ENCODE results near the gene WASL. TPM values are rescaled to one million over a fixed set of nuclear protein-coding genes. Genes with fewer than 3 reads are reported as not detected.
"Not testable (repeated sequence)": the region's sequence is repeated elsewhere in the genome, so short reads cannot be mapped to it uniquely, and the experiment has no call there.

WASL gene
- total RNA-seq, 1 donor from 2014 or later = 19.2 TPM

- not testable (repeated sequence) for FAIRE-seq; DNase-seq (ENCODE audit: low spot score in 2 of 2)
These were observed 11.6 kb downstream of the WASL start for GRCh38 chr7:123737168-123737674.

DNA sequence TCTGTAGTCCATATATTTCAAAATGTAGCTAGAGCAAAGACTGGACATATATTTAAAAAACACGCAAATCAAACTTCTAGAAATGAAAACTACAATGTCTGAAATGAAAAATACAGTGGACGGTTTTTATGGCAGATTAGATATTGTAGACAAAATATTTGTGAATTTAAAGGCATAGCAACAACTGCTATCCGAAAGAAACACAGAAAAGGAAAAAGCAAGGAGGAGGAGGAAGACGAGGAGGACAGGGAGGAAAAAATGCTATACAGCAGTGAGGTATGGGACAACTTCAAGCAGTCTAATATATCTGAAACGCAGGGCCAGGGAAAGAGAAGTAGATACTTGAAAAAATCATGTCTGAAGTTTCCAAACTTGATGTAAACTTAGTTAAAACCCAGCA, 13.3 kb downstream of the WASL start:
- no peak for DNase-seq (ENCODE audit: low spot score in 2 of 2)
- no peak for FAIRE-seq

DNA sequence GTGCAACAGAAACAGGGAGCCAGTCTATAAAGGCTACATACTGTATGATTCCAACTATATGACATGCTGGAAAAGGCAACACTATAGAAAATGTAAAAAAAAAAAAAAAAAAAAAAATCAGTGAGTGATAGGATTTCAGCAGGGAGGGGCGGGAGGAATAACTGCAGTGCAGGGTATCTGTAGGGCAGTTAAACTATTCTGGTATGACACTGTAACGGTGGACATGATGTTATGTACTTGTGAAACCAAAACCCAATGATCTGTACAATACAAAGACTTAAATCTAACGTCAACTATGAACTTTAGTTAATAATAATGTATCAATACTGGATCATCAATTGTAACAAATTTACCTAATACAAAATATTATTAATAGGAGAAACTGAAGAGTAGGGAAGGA, 14.3 kb downstream of the WASL start:
- FAIRE-seq = no peak
- DNase-seq (ENCODE audit: low spot score in 2 of 2) = no peak

DNA sequence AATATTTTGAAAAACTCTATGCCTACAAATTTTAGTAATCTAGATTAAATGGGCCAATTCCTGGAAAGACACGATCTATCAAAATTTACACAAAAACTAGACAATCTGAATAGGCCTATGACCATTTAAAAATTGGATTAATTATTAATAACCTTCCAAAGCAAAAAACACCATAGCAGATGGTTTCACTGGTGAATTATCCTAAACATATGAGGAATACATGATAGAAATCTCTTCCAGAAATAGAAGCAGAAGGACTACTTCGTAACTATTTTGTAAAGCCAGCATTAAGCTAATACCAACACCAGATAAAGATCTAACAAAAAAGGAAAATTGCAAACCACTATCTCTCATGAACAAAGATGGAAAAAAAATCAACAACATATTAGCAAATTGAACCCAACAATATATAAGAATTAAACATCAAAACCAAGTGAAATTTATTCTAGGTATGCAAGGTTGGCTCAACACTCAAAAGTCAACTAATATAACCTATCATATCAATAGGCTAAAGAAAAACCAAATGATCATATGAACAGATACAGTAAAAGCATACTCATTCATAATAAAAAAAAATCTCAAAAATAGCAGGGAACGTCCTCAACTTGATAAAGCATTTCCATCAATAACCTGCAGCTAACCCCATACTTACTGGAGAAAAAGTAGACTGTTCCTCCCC, 16.3 kb downstream of the WASL start:
- DNase-seq (ENCODE audit: low spot score in 2 of 2) (no peak), FAIRE-seq (no peak)

DNA sequence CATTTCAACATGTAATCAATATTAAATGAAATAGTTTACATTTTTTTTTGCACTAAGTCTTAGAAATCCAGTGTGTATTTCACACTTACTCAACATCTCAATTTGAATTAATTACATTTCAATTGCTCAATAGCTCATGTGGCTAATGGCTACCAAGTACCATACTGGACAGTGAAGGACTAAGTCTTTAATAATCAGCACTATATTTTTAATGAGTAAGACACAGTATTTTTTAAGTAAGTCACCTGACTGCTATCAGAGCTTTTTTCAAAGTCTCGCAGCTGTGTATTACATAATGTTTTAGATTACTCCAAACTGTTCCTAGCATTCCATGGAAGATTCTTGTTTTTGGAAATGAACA, 19.6 kb downstream of the WASL start:
- FAIRE-seq = no peak

GRCh38 chr7:123727071-123727837, 21.5 kb downstream of the WASL start:
- no peak for FAIRE-seq
- DNase-seq (ENCODE audit: low spot score in 2 of 2) = no peak

More for the DNA sequence above, 19.6 kb downstream of the WASL start:
- DNase-seq (ENCODE audit: low spot score in 2 of 2) = no peak

GRCh38 chr7:123725586-123726171, 23.1 kb downstream of the WASL start:
- DNase-seq (ENCODE audit: low spot score in 2 of 2) (no peak), FAIRE-seq (no peak)

GRCh38 chr7:123724817-123725253, 24.0 kb downstream of the WASL start:
- no peak for FAIRE-seq
- no peak for DNase-seq (ENCODE audit: low spot score in 2 of 2)

- FAIRE-seq (no peak), DNase-seq (ENCODE audit: low spot score in 2 of 2) (no peak)
These were observed 24.9 kb downstream of the WASL start for GRCh38 chr7:123723913-123724312.

DNA sequence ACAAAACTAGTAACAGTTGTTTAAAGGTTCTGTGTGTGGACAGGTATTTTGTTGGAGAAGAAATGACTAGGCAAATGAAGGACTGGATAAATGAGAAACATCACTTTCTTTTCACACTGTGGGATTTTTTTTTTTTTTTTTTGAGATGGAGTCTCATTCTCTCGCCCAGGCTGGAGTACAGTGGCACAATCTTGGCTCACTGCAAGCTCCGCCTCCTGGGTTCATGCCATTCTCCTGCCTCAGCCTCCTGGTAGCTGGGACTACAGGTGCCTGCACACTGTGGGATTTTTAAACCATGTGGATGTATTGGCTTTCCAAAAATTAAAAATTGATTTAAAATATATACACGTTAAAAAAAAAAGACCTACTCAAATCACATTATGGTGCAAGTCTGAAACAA, 28.3 kb downstream of the WASL start:
- FAIRE-seq; DNase-seq (ENCODE audit: low spot score in 2 of 2): not testable (repeated sequence)

DNA sequence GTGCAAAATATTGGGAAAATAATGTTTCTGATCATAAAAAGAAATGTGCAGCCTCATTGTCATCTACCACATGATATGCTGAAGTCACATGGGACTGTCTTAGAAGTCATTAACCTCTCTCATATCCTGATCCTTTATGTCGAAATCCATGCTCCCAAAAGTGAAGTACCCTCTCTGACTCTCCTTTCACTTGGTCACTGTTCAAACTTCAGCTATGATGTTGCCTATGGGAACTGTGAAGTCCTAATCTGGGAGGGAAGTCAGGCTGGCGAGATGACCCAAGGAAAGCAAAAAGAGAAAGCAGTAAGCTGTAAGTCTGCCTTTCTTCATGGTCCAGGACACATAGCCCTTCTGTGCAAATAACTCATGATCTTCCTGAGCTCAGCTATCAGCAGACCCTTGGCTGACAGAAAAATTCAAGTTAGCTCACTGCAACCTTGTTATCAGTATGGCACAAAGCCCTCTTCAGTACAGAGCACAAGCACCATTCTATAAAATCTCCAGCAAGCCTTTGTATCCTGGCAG, 29.5 kb downstream of the WASL start:
- DNase-seq (ENCODE audit: low spot score in 2 of 2) (no peak), FAIRE-seq (no peak)

GRCh38 chr7:123718773-123719172, 30.0 kb downstream of the WASL start:
- DNase-seq (ENCODE audit: low spot score in 2 of 2) (no peak), FAIRE-seq (no peak)

- DNase-seq (ENCODE audit: low spot score in 2 of 2) (no peak), FAIRE-seq (no peak)
These were observed 31.1 kb downstream of the WASL start for GRCh38 chr7:123717689-123718088.

DNA sequence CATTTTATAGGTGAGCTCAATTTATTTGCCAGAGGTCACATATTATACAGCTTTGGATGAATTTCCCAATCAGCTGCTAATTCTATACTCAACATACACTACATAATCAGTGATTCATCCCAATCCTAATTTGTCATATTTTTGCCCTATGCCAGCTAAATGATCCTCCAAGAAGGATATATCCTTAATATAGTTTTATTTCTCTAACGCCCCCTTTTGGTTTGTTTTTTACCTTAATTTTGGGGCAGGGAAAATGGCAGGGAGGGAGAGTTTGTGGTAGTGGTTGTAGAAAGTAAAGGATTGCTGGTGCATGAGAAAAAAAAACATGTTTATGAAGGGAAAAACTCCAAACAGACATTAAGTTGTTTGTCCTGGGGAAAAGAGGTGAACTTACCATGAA, 31.9 kb downstream of the WASL start:
- FAIRE-seq (no peak), DNase-seq (ENCODE audit: low spot score in 2 of 2) (no peak)

GRCh38 chr7:123715799-123716198, 33.0 kb downstream of the WASL start:
- no peak for DNase-seq (ENCODE audit: low spot score in 2 of 2)
- no peak for FAIRE-seq

DNA sequence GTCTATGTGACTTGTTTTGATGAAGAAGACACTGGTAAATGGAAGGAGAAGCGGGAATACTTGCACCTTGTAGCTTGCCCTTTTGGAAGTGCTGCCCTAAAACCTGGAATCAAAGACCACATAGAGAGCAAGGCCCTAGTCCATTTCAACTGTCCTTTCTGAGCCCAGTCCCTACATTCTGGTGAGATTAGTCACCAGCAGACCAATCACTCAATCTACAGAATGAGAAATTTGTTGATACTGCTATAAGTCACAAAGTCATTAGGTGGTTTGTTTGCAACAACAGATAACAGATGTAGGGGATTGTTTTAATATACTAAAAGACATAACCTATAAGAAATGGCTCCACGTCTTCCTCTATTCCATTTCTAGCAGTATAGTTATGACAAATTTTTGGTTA, 33.6 kb downstream of the WASL start:
- DNase-seq (ENCODE audit: low spot score in 2 of 2) (no peak), FAIRE-seq (no peak)

GRCh38 chr7:123714296-123715080, 34.3 kb downstream of the WASL start:
- DNase-seq (ENCODE audit: low spot score in 2 of 2) = no peak
- no peak for FAIRE-seq

- FAIRE-seq (no peak), DNase-seq (ENCODE audit: low spot score in 2 of 2) (no peak)
These were observed 36.2 kb downstream of the WASL start for GRCh38 chr7:123712619-123713018.

DNA sequence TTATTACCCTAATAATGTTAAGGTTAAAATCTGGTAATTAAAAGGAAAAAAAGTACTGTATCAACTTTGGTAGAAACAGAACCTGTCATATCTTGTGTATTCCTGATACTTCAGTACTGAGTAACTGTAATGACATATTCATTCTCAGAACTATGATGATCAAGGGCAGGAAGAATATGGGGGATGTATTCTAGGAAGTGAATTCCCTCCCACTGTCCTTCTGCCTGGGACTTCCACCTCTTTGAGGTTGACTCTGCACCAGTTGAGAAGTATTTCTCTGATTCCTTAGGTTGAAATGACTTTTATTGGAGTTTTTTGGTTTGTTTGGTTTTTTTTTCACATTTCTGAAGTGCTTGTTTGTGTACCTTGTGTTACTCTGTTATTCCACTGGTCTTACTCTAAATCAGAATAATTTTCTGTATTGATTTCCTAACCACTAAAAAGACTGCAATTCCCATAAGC, 36.9 kb downstream of the WASL start:
- DNase-seq (ENCODE audit: low spot score in 2 of 2) = no peak
- FAIRE-seq = no peak

DNA sequence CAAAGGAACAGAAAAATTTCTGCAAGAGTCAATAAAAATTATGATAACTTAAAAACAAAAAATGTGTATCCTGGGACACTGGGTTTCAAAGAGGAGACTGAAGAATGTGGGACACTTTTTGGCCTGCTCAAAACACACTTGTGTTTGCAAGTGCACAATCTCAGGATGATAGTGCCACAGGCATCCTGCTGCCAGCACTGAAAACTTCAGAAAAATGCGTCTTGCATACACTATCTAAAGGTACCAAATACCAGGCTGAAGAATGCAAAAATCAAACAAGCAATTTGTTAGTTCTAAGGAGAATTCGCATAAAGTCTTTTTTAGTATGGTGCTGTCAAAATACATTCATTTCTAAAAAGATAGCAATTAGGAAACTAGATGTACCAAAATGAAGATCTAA, 38.1 kb downstream of the WASL start:
- FAIRE-seq (no peak), DNase-seq (ENCODE audit: low spot score in 2 of 2) (no peak)
